Psoas muscle (tissue), 8 donors: Measurements from ENCODE around the gene PLXNC1. TPM values are rescaled to one million over a fixed set of nuclear protein-coding genes. Genes with fewer than 3 reads are reported as not detected.

ENCODE experiments used
- ATAC-seq, 4 donors: fragments of 200-7000 bp; cut with Tn5 transposase; one replicate each; pipeline ENCODE4 v1.9.1; 2020; ENCODE audit warnings: moderate library complexity in 3 of 4, mild to moderate bottlenecking in 2 of 4
- DNase-seq, 2 donors: peaks; one replicate each; pipeline ENCODE4 v3.0.0-alpha.2; 2020
- H3K27ac ChIP-seq: fragments of 200-600 bp; one replicate; pipeline ENCODE4 v1.8.0; 2022
- H3K27me3 ChIP-seq, 3 donors: fragments of 200-600 bp in 1 of 3; one replicate each; pipeline versions ENCODE4 v1.6.1 to v1.8.0; 2013 to 2022; ENCODE audit warnings: low read length in 2 of 3, mild to moderate bottlenecking in 2 of 3, moderate library complexity in 1 of 3; ENCODE audit not compliant: insufficient read depth in 3 of 3
- H3K36me3 ChIP-seq, 2 donors: fragments of 200-600 bp in 1 of 2; one replicate each; pipeline versions ENCODE4 v1.6.1 to v1.8.0; 2013 to 2022; ENCODE audit warnings: low read depth in 1 of 2, mild to moderate bottlenecking in 1 of 2, moderate library complexity in 1 of 2; ENCODE audit not compliant: insufficient read depth in 1 of 2
- H3K4me1 ChIP-seq: fragments of 200-600 bp; one replicate; pipeline ENCODE4 v1.8.0; 2022
- H3K4me3 ChIP-seq: fragments of 200-600 bp; one replicate; pipeline ENCODE4 v1.8.0; 2022; ENCODE audit warnings: mild to moderate bottlenecking
- H3K9me3 ChIP-seq: fragments of 200-600 bp; one replicate; pipeline ENCODE4 v1.8.0; 2022
- WGBS, 3 donors: extraction: QIAGEN DNeasy Blood & Tissue Kit; methylation state at CpG; one replicate each; pipeline versions ENCODE4 v1.1.6 to v1.1.7; 2013; 5-methylcytosine and 5-hydroxymethylcytosine counted together
- intact Hi-C, 2 donors: fragments of 100-400 bp; cut with DNase I; formaldehyde crosslinking; loops; one replicate each; pipeline versions ENCODE4 v1.11.0 to v1.14.2; 2022
- polyA plus RNA-seq, 3 donors: library from polyadenylated mRNA; stranded (reverse); fragments of 200-250 nt; gene quantifications; one replicate each; pipeline ENCODE4 v1.2.3, GENCODE V29; 2013
- total RNA-seq, 4 donors: library from RNA; stranded (reverse); fragmentation: NEBNext Ultra II Directional in 2 of 4; extraction: Animal tissue kit (Norgen Biotek cat#: 25700) in 2 of 4; gene quantifications; one replicate each; pipeline versions ENCODE4 v1.2.1 to v1.2.4, GENCODE V29; 2021 to 2023
- TF ChIP-seq, protein P1 (sequence below): fragments of 200-600 bp; IDR thresholded peaks from one replicate; pipeline ENCODE4 v1.8.0; 2022; ENCODE audit warnings: antibody characterized with exemption
- donor health status: healthy with polysubstance abuse.
- donor health status: DM: no; HTN: no; CAD: no; lungs with moderate emphysema.
- donor health status: Bipolar disorder and iron deficiency.
- donor health status: healthy.
- donor health status: DM: yes; HTN: yes; CAD: no.
- donor health status: DM: no; HTN: no; CAD: no.
- donor health status: DM: no; HTN: no; CAD: no.
- donor health status: DM: yes; HTN: yes; CAD: no.

Gene PLXNC1
- total and polyA plus RNA-seq, 7 donors = 0.18 to 4.0 (median 0.52) TPM

DNA sequence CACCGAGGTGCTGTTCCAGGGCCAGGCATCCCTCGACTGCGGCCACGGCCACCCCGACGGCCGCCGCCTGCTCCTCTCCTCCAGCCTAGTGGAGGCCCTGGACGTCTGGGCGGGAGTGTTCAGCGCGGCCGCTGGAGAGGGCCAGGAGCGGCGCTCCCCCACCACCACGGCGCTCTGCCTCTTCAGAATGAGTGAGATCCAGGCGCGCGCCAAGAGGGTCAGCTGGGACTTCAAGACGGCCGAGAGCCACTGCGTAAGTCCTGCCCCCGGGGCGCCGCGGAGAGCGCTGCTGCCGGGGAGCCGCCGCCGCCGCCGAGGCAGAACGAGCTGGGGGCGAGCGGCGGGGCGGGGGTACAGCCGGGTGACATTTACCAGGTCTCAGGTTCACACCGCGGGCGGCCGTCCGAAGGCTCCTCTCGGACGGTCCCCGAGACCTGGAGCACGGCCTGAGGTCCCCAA, 1.4 kb downstream of the PLXNC1 start:
- Histone ChIP-seq H3K27ac (no peak overlapping the region), H3K4me1 (no peaks in the 10 kb centered on the region), H3K9me3 (no peaks in the 10 kb centered on the region), H3K4me3 (peak overlapping the region; percentile 69), H3K27me3 (peaks cover 0 to 48% (median 13%) of the 10 kb centered on the region in 3 donors), H3K36me3 (no peaks in the 10 kb centered on the region)
- DNase-seq (peak; percentile 59 to 78), ATAC-seq (peak; percentile 21 to 42 (median 30))
- intact Hi-C loops = loop anchor here in 1 of 2 donors (5.0 to 10.0 kb wide), 2 partner anchors 285 to 382 kb away; no protein-coding TSS in a partner anchor
- TF ChIP-seq, protein P1, sequence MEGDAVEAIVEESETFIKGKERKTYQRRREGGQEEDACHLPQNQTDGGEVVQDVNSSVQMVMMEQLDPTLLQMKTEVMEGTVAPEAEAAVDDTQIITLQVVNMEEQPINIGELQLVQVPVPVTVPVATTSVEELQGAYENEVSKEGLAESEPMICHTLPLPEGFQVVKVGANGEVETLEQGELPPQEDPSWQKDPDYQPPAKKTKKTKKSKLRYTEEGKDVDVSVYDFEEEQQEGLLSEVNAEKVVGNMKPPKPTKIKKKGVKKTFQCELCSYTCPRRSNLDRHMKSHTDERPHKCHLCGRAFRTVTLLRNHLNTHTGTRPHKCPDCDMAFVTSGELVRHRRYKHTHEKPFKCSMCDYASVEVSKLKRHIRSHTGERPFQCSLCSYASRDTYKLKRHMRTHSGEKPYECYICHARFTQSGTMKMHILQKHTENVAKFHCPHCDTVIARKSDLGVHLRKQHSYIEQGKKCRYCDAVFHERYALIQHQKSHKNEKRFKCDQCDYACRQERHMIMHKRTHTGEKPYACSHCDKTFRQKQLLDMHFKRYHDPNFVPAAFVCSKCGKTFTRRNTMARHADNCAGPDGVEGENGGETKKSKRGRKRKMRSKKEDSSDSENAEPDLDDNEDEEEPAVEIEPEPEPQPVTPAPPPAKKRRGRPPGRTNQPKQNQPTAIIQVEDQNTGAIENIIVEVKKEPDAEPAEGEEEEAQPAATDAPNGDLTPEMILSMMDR = no peak
- 0 to 7% (median 1%) methylated on average over 30 to 49 of the region's 49 CpGs for WGBS, 3 donors

DNA sequence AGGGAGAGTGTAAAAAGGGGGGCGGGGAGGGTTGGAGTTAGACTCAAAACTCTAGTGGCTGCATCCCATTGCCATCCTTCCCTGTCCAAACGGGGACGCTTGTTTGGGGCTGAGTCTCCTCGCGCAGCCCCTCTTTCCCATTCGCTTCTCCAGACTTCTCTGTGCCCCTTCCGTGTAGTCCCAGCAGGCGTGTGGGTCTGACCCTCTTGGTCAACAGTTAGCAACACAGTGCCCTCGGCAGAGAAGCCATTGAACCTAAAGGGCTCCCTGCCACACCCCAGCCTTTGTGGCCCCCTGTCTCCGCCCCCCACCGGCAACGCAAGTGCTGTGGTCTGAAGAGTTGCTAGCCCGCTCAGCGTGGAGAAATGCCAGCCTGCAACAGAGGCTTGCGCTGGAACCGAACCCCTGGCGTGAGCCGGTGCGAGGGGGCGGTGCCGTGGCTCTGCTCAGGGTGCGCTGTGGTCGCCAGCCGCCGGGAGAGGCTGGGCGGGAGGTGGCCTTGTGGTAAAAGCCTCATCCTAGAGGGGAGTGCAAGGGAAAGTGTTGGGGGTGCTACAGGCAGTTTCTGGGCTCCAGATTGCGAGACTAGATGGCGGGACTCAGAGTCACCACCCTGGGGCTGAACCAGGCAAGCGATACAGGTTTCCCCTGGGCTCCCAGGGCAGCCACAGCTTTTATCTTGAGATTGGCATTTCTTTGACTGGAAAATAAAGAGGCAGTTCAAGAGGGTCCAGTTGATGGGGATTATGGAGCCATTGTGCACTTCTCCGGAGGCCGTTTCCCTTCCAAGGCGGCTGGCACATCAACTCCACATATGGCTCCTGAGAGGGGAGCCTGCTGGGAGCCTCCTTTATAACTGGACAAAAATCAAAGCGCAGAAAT, 2.1 kb downstream of the PLXNC1 start:
- ATAC-seq (no peak), DNase-seq (peak in 1 of 2 donors; percentile 59)
- Histone ChIP-seq H3K9me3 (no peaks in the 10 kb centered on the region), H3K27ac (no peak overlapping the region), H3K4me1 (no peaks in the 10 kb centered on the region), H3K36me3 (no peaks in the 10 kb centered on the region), H3K27me3 (peaks cover 0 to 42% (median 13%) of the 10 kb centered on the region in 3 donors), H3K4me3 (peak overlapping the region; percentile 69)
- intact Hi-C loops = no loop called here
- TF ChIP-seq, protein P1 = no peak
- WGBS, 3 donors = 20 to 25% (median 21%) methylated on average over 32 to 33 of the region's 33 CpGs

DNA sequence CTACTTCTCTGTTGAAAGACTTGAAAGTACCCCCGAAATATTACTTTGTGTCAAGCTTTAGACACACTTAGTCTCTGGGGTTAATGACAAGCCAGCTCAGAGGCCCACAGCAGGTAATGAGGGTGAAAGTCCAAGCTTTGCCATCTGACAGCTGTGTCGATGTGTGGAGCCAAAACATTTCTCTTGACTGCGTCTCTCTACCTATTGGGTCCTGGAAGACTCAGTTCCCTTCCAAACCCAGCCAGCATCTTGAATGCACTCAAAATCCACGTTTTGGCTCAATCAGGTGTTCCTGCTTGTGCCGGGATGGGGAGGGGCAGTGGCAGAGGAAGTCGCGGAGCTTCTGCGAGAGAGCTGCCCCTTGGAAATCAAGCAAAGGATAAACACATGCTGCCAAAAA, 3.2 kb downstream of the PLXNC1 start:
- no peak for DNase-seq
- Histone ChIP-seq H3K4me1 (no peaks in the 10 kb centered on the region), H3K36me3 (no peaks in the 10 kb centered on the region), H3K4me3 (no peak overlapping the region), H3K27me3 (peaks cover 0 to 31% (median 13%) of the 10 kb centered on the region in 3 donors), H3K9me3 (no peaks in the 10 kb centered on the region), H3K27ac (no peak overlapping the region)
- WGBS, 3 donors = 35 to 45% (median 38%) methylated on average over 8 of the region's 8 CpGs
- no peak for ATAC-seq
- TF ChIP-seq, protein P1 = no peak
- intact Hi-C loops = no loop called here

DNA sequence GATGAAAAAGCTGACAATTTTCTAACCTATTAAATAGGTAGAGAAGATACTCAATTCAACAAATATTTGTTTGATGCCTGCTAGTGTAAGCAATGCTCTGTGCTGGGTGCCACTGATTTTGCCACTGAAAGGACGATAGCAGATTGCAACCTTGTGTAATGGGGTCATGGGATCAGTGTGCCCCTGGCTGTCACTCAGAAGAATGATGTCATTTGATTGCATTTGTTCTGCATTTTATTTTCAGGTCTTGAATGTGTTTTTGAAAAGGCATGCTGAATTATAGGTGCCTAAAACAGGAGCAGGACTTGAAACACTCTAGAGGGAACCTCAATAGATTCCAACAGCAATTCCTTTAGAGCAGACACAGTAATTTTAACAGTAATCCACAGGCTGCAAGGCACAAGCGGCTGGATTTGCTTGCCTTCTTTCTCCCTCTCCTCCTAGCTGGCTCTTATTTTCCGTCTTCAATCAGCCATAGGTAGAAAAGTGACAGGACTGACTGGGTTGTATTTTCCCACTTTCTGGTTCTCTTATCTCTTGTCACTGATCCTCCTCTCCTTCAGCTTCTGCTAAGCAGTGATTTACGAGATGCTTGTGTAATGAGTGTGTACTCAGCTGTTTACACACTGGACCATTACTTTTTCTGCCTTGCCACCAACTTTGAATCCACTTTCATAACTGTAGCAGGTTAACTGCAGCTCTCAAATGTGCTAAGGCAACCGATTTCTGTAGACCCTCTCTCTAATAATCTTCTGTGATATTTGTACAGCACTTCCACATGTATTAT, 4.1 kb downstream of the PLXNC1 start:
- no peak for ATAC-seq
- H3K9me3 ChIP-seq = no peaks in the 10 kb centered on the region
- TF ChIP-seq, protein P1 = no peak
- WGBS, 3 donors = 41 to 53% (median 44%) methylated on average over 5 of the region's 5 CpGs
- H3K4me1 ChIP-seq = no peaks in the 10 kb centered on the region
- DNase-seq = no peak
- no peaks in the 10 kb centered on the region for H3K36me3 ChIP-seq
- H3K27ac ChIP-seq = no peak overlapping the region
- intact Hi-C loops = no loop called here
- no peak overlapping the region for H3K4me3 ChIP-seq
- H3K27me3 ChIP-seq = peaks cover 0 to 22% (median 10%) of the 10 kb centered on the region in 3 donors
